ENCODE measurements around the gene CLOCK. TPM values are rescaled to one million over a fixed set of nuclear protein-coding genes. Genes with fewer than 3 reads are reported as not detected.

The CLOCK gene
- total and polyA plus RNA-seq, 9 of the 15 experiments (the other 6 are each of a cell fraction or from before 2014, with no cell fraction given), result 3.7 to 14.4 (median 9.4) TPM

- TF ChIP-seq ZNF318 (IDR thresholded peaks at IDR 0.05; ENCODE audit: borderline replicate concordance in 1 of 2, low read depth in 1 of 2) (no peak), PHTF2 (CRISPR knock-in tag; IDR thresholded peaks at IDR 0.05) (no peak), SAP30 (IDR thresholded peaks at IDR 0.05; ENCODE audit: borderline replicate concordance, insufficient read depth, low read depth, low read length, poor library complexity, severe bottlenecking) (no peak), ZNF699 (CRISPR knock-in tag; IDR thresholded peaks at IDR 0.05; ENCODE audit: insufficient replicate concordance) (no peak), PYGO2 (tag; IDR thresholded peaks at IDR 0.05) (no peak), SRF (CRISPR knock-in tag; IDR thresholded peaks at IDR 0.05) (no peak), PHB2 (IDR thresholded peaks at IDR 0.05; ENCODE audit: low read depth) (no peak), MTA3 (IDR thresholded peaks at IDR 0.05; ENCODE audit: borderline replicate concordance) (no peak), DPF2 (IDR thresholded peaks at IDR 0.05) (no peak), EP300 (IDR thresholded peaks at IDR 0.05; ENCODE audit: low read length) (no peak), MAFK (IDR thresholded peaks at IDR 0.05; ENCODE audit: low read length) (no peak), ZNF324 (CRISPR knock-in tag; IDR thresholded peaks at IDR 0.05) (no peak)
Measured at GRCh38 chr4:55539658-55540057, 7.1 kb downstream of the CLOCK start (continued).

All from K562 (cell line).